GM12801 (cell line): ENCODE results near the gene ZFYVE27.

Source experiments
- TF ChIP-seq, protein P1 (sequence below): IDR thresholded peaks from one replicate; pipeline ENCODE4 v1.5.1; 2011; ENCODE audit warnings: control low read depth; ENCODE audit not compliant: insufficient read length; ENCODE audit errors: extremely low read depth

The ZFYVE27 gene

DNA sequence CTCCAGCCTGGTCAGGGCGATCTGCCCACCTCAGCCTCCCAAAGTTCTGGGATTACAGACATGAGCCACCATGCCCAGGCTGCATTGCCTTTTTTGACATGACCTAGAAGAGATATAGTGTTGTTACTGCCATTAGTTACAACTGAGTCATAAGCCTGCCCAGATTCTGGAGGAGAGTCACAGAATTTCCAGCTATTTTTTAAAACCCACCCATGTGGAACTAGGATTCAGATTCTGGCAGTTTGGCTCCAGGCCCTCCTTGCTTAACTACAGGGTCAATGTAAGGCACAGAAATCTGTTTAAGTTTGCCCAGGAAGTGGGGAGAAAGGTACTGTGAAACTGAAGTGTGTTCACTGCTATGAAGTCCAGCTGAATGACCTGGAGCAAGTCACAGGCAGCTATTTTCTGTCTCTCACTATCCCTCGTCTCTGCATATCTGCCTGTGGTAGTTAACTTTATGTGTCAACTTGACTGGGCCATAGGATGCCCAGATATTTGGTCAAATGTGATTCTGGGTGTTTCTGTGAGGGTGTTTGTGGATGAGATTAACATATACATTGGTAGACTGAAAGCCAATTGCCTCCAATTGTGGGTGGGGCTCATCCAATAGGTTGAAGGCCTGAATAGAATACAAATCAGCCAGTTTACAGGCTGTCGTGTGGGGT, 31.8 kb upstream of the ZFYVE27 start:
- TF ChIP-seq, protein P1, sequence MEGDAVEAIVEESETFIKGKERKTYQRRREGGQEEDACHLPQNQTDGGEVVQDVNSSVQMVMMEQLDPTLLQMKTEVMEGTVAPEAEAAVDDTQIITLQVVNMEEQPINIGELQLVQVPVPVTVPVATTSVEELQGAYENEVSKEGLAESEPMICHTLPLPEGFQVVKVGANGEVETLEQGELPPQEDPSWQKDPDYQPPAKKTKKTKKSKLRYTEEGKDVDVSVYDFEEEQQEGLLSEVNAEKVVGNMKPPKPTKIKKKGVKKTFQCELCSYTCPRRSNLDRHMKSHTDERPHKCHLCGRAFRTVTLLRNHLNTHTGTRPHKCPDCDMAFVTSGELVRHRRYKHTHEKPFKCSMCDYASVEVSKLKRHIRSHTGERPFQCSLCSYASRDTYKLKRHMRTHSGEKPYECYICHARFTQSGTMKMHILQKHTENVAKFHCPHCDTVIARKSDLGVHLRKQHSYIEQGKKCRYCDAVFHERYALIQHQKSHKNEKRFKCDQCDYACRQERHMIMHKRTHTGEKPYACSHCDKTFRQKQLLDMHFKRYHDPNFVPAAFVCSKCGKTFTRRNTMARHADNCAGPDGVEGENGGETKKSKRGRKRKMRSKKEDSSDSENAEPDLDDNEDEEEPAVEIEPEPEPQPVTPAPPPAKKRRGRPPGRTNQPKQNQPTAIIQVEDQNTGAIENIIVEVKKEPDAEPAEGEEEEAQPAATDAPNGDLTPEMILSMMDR = no peak

GRCh38 chr10:97707134-97707861, 29.6 kb upstream of the ZFYVE27 start:
- TF ChIP-seq, protein P1 = no peak

DNA sequence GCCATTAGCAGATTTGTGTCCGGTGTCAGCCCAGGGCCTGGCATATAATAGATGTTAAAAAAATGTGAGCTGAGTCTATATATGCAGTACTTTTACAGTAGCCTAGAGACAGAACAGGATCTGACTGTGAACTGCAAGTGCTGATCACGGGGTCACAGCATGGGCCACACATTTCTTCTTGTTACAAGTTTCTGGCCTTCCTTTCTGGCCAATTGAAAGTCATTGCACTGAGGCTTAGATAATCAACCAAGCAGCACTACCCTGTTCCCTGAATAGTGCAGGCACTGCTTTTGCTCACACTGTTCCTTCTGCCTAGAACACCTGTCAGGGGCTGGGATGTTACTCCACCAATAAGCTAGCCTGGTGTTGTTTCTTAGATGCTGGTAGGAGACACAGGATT, 28.8 kb upstream of the ZFYVE27 start:
- TF ChIP-seq, protein P1 = no peak

DNA sequence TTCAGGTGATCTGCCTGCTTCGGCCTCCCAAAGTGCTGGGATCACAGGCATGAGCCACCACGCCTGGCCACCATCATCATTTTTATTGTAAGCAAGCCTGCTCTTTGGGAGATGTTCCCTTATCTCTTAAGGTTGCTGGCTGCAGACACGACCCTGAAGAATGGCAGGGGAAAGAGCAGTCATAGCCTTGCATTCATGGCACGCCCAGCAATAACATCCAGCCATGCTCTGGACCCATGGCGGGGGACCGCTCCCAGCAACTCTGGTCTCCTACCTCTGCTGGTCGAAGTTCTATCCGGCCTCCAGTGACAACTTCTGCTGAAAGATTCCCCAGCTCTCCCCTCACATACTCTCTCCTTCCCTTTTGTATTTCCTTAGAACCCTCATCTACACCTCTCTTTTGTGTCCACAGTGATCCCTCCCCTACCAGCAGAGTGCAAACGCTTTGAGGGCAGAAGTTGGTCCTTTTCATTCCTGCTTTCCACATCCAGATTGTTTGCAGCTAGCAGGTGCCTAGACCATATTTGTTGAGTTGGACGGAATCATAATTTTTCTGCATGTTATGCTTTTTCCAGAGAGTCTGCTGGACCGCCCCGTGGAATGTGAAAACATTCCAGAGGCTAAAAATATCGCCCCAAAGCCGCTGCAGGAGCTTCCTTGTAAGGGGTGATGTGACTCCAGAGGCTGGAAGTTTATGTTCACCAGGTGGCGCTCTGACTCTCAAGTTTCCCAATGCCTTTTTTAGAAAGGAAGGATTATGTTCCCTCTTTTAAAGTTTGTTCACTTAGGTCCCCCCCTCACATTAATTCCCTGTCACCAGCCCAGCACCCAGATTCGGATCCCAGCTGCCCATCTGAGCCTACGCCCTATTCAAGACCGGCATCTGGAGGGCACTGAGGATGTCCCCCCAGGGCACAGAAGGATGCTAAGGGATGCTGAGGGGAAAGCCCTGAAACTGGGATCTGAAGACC, 27.7 kb upstream of the ZFYVE27 start:
- TF ChIP-seq, protein P1 = no peak

DNA sequence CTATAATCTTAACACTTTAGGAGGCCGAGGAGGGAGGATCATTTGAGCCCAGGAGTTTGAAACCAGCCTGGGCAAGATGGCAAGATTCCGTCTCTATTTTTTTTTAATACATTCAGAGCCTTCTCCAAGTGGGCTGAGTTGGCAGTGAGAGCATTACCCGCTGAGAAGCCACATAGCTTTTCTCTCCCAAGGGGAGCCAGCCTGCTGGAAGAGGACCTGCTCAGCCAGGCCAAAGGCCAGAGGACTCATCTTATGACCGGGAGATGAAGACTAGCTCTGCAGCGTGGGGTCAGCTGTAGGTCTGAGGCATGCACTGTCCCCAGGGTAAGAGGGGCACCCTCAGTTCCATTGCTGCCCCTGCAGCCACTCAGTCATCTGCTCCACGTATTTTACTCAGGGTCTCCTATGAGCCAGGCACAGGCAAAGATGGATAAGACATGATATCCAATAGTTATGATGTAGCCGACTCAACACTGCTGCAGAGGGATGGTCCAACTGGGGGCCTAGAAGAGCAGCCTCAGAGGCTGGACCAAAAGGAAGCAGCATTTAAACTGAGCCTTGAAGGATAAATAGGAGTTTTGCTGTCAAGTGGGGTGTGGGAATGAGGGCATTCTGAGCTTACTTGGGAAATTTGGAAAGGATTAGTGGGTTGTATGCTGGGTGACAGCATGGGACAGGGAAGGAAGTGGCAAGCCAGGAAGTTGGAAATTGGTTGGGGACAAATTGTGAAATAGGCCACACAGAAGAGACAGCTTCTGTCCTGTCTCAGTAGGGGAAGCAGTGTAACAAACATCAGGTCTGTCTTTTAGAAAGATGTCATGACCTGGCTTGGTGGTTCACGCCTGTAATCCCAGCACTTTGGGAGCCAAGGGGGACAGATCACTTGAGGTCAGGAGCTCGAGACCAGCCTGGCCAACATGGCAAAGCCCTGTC, 25.0 kb upstream of the ZFYVE27 start:
- TF ChIP-seq, protein P1 = no peak

DNA sequence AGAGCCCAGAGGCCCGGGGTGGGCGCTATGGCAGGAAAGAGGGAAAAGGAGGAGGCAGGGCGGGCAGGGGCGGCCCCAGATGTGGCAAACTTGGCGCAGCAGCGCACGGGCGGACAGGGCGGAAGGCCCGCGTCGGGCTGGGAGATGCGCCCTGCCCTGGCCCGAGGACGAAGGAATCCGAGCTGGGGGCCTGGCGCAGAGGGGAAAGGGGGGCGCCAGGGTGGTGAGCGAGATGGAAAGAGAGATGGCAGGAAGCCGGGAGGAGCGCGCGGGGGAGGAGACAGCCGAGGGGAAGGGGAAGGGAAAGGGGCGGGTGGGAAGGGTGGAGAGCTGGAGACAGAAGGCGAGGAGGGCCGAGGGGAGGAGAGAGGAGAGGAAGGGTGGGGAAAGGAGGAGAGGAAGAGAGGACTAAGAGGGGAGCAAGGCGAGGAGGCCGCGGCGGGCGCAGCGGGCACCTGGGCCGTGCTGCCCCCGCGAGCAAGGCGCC, 23.5 kb upstream of the ZFYVE27 start, which contains the start of gene MARVELD1:
TSS of gene MARVELD1 (plus strand) at position 392 of the 487 bp plus-strand sequence. CDS start 147 bp downstream, outside the sequence.
- TF ChIP-seq, protein P1 = no peak
